Thymus (tissue), 11 donors: Measurements from ENCODE around the gene ARL3. TPM values are rescaled to one million over a fixed set of nuclear protein-coding genes. Genes with fewer than 3 reads are reported as not detected.

Source experiments
- DNase-seq, 9 donors: peaks; one replicate each; pipeline ENCODE4 v3.0.0-alpha.2; 2013; ENCODE audit warnings: low spot score in 9 of 9, low read depth in 6 of 9, missing footprints in 1 of 9
- H3K27ac ChIP-seq, 2 donors: one replicate each; pipeline ENCODE4 v1.5.1; 2013; ENCODE audit warnings: control low read depth in 1 of 2, low read depth in 1 of 2, low read length in 1 of 2, mild to moderate bottlenecking in 1 of 2, moderate library complexity in 1 of 2
- H3K27me3 ChIP-seq, 2 donors: one replicate each; pipeline ENCODE4 v1.5.1; 2013; ENCODE audit warnings: low read length in 1 of 2; ENCODE audit not compliant: control insufficient read depth in 2 of 2, insufficient read depth in 1 of 2
- H3K36me3 ChIP-seq, 2 donors: one replicate each; pipeline ENCODE4 v1.5.1; 2013; ENCODE audit warnings: low read length in 1 of 2, mild to moderate bottlenecking in 1 of 2, moderate library complexity in 1 of 2; ENCODE audit not compliant: control insufficient read depth in 2 of 2, insufficient read depth in 2 of 2
- H3K4me1 ChIP-seq, 2 donors: one replicate each; pipeline ENCODE4 v1.5.1; 2013; ENCODE audit warnings: low read length in 2 of 2; ENCODE audit not compliant: control insufficient read depth in 2 of 2, insufficient read depth in 2 of 2
- H3K4me3 ChIP-seq, 2 donors: one replicate each; pipeline ENCODE4 v1.5.1; 2013; ENCODE audit warnings: low read length in 2 of 2, control low read depth in 1 of 2, mild to moderate bottlenecking in 1 of 2
- H3K9me3 ChIP-seq, 2 donors: one replicate each; pipeline ENCODE4 v1.5.1; 2013; ENCODE audit warnings: low read length in 1 of 2, mild to moderate bottlenecking in 1 of 2; ENCODE audit not compliant: control insufficient read depth in 2 of 2, insufficient read depth in 1 of 2
- WGBS: extraction: QIAGEN DNeasy Blood & Tissue Kit; methylation state at CpG from one replicate; pipeline ENCODE4 v1.1.7; 2013; 5-methylcytosine and 5-hydroxymethylcytosine counted together
- polyA plus RNA-seq: library from polyadenylated mRNA; stranded (reverse); fragments of 200-250 nt; gene quantifications from one replicate; pipeline ENCODE4 v1.2.3, GENCODE V29; 2013
- total RNA-seq: library from RNA; stranded (reverse); fragments of 120-200 nt; gene quantifications from one replicate; pipeline ENCODE4 v1.2.4, GENCODE V29; 2013
- donor health status: healthy.

ARL3 gene
- total and polyA plus RNA-seq, 2 donors, result 4.7 to 8.3 TPM

DNA sequence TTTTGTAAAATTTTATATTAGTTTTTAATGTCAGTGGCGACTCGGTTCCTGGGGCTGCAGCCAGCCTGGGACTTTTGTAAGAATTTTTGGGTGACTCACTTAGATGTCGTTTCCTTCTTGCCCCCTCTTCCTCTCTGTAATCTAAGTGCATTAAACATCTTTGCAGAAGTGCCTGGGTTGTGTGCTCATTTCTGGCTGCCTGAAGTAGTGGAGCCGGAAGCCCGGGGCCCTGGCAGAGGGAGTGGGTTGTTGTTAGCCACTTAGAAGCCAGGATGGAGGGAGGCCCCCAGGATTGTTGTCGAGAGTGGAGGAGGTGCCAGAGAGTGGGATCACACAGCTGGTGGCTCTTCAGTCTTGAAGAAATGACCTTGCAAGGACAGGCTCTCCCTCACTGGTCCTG is 80.9 kb downstream of the ARL3 start:
- Histone ChIP-seq H3K4me3 (no peak overlapping the region), H3K27ac (peak overlapping the region; percentile 66 to 80), H3K36me3 (peaks cover 10 to 25% of the 10 kb centered on the region in 2 donors), H3K9me3 (no peaks in the 10 kb centered on the region), H3K27me3 (no peaks in the 10 kb centered on the region), H3K4me1 (peaks cover 18 to 71% of the 10 kb centered on the region in 2 donors)
- DNase-seq, result peak in 3 of 9 donors; percentile 48 to 73 (median 50)
- 48% methylated on average over 6 of the region's 6 CpGs for WGBS

GRCh38 chr10:102632394-102633111 is 81.6 kb downstream of the ARL3 start:
- H3K27ac ChIP-seq, result peak overlapping the region in 1 of 2 donors; percentile 80
- H3K9me3 ChIP-seq, result no peaks in the 10 kb centered on the region
- H3K4me3 ChIP-seq, result no peak overlapping the region
- no peaks in the 10 kb centered on the region for H3K27me3 ChIP-seq
- H3K4me1 ChIP-seq, result peaks cover 18 to 78% of the 10 kb centered on the region in 2 donors
- whole genome bisulfite sequencing, result 52% methylated on average over 5 of the region's 5 CpGs
- H3K36me3 ChIP-seq, result peaks cover 10 to 29% of the 10 kb centered on the region in 2 donors
- DNase-seq, result peak in 1 of 9 donors; percentile 52

- WGBS, result 94% methylated on average over 10 of the region's 10 CpGs
- no peaks in the 10 kb centered on the region for H3K9me3 ChIP-seq
- no peak overlapping the region for H3K4me3 ChIP-seq
- DNase-seq, result no peak
- H3K27ac ChIP-seq, result no peak overlapping the region
- peaks cover 10 to 34% of the 10 kb centered on the region in 2 donors for H3K36me3 ChIP-seq
- H3K4me1 ChIP-seq, result peaks cover 18 to 84% of the 10 kb centered on the region in 2 donors
- H3K27me3 ChIP-seq, result no peaks in the 10 kb centered on the region
Measured at GRCh38 chr10:102631525-102632393, 82.4 kb downstream of the ARL3 start.

GRCh38 chr10:102630663-102631062 is 83.5 kb downstream of the ARL3 start:
- Histone ChIP-seq H3K36me3 (peaks cover 10 to 34% of the 10 kb centered on the region in 2 donors), H3K4me3 (no peak overlapping the region), H3K9me3 (no peaks in the 10 kb centered on the region), H3K4me1 (peaks cover 16 to 88% of the 10 kb centered on the region in 2 donors), H3K27ac (no peak overlapping the region), H3K27me3 (no peaks in the 10 kb centered on the region)
- 99% methylated on average over 6 of the region's 6 CpGs for WGBS
- DNase-seq, result no peak

GRCh38 chr10:102629661-102630614 is 84.3 kb downstream of the ARL3 start:
- WGBS, result 93% methylated on average over 22 of the region's 22 CpGs
- Histone ChIP-seq H3K27ac (no peak overlapping the region), H3K27me3 (no peaks in the 10 kb centered on the region), H3K9me3 (no peaks in the 10 kb centered on the region), H3K4me3 (no peak overlapping the region), H3K4me1 (peaks cover 8 to 81% of the 10 kb centered on the region in 2 donors), H3K36me3 (peaks cover 10 to 38% of the 10 kb centered on the region in 2 donors)
- no peak for DNase-seq

DNA sequence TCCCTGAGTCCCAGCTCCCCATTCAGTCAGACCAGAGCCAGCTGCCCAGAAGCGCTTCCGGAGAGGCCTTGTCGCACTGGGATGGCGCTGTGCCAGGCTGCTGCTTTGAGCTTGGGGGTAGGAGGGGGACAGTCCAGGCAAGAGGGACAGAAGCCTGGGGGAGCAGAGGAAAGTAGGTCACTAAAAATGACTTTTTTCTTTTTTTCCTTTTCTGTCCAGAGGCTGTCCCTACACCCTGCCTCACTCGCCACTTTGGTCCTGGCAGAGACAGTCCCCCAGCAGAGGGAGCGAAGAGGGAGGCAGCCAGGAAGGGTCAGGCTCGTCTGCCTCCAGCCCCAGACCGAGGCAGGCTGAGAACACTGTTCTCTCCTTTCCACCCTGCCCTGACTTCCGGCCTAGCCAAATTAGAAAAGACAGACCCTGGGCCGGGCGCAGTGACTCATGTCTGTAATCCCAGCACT is 85.7 kb downstream of the ARL3 start:
- Histone ChIP-seq H3K36me3 (peaks cover 10 to 40% of the 10 kb centered on the region in 2 donors), H3K27ac (peak overlapping the region; percentile 19 to 88), H3K9me3 (peaks cover 0 to 7% of the 10 kb centered on the region in 2 donors), H3K4me3 (no peak overlapping the region), H3K4me1 (peaks cover 4 to 66% of the 10 kb centered on the region in 2 donors), H3K27me3 (no peaks in the 10 kb centered on the region)
- no peak for DNase-seq
- 90% methylated on average over 11 of the region's 11 CpGs for WGBS

GRCh38 chr10:102627736-102628293 is 86.4 kb downstream of the ARL3 start:
- no peak for DNase-seq
- Histone ChIP-seq H3K4me1 (peaks cover under 1 to 59% of the 10 kb centered on the region in 2 donors), H3K27me3 (no peaks in the 10 kb centered on the region), H3K4me3 (no peak overlapping the region), H3K36me3 (peaks cover 10 to 40% of the 10 kb centered on the region in 2 donors), H3K9me3 (peaks cover 0 to 7% of the 10 kb centered on the region in 2 donors), H3K27ac (peak overlapping the region; percentile 58 to 88)
- WGBS, result 97% methylated on average over 9 of the region's 9 CpGs

- peaks cover 0 to 54% of the 10 kb centered on the region in 2 donors for H3K4me1 ChIP-seq
- WGBS, result 94% methylated on average over 12 of the region's 12 CpGs
- peak overlapping the region; percentile 58 to 88 for H3K27ac ChIP-seq
- no peak for DNase-seq
- no peaks in the 10 kb centered on the region for H3K27me3 ChIP-seq
- H3K36me3 ChIP-seq, result peaks cover 10 to 40% of the 10 kb centered on the region in 2 donors
- H3K4me3 ChIP-seq, result no peak overlapping the region
- peaks cover 0 to 7% of the 10 kb centered on the region in 2 donors for H3K9me3 ChIP-seq
Measured at GRCh38 chr10:102627291-102627735, 86.9 kb downstream of the ARL3 start.
